ENCODE data around the gene RPL5. TPM values are rescaled to one million over a fixed set of nuclear protein-coding genes. Genes with fewer than 3 reads are reported as not detected.

Gene RPL5
- total RNA-seq, 2 experiments from 2014 or later, result 1,651 to 1,862 TPM

DNA sequence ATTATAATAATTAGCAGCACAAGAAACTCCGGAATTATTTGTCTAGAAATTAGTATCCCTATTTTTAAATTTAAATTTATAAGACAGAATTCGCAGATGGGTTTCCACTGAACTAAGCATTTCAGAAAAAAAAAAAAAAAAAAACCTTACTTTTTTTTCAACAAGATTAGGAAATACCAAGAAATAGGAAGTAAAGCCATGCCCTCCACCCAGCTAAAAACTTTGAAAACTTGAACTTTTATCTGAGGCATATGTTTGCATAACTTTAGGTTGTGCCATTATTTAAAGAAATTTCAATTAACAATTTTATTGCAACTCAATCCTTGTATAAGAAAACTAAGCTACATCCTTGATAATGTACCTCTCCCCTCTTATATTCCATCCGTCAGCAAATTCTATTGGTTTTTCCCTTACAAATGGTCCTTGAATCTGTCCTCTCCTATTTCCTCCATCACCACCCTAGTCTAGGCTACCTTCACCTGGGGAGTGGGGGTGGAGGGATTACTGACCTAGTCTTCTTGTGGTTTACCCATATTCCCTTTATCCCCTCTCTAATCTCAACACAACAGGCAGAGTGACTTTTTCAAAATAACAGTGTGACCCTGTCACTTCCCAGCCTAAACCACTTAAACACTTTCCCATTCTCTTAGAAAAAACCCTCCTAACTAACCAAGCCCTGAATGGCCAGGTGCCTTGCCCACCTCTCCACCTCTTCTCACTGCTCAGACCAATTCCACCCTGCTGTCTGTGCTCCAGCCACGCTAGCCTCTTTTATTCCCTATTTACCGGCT, 45.5 kb upstream of the RPL5 start:
- no peak for TF ChIP-seq EZH2phosphoT487 (IDR thresholded peaks at IDR 0.05; ENCODE audit: borderline replicate concordance, low read depth, low read length)
- TF ChIP-seq, protein P1, sequence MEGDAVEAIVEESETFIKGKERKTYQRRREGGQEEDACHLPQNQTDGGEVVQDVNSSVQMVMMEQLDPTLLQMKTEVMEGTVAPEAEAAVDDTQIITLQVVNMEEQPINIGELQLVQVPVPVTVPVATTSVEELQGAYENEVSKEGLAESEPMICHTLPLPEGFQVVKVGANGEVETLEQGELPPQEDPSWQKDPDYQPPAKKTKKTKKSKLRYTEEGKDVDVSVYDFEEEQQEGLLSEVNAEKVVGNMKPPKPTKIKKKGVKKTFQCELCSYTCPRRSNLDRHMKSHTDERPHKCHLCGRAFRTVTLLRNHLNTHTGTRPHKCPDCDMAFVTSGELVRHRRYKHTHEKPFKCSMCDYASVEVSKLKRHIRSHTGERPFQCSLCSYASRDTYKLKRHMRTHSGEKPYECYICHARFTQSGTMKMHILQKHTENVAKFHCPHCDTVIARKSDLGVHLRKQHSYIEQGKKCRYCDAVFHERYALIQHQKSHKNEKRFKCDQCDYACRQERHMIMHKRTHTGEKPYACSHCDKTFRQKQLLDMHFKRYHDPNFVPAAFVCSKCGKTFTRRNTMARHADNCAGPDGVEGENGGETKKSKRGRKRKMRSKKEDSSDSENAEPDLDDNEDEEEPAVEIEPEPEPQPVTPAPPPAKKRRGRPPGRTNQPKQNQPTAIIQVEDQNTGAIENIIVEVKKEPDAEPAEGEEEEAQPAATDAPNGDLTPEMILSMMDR (conservative IDR thresholded peaks at IDR 0.05; ENCODE audit: low read length), result no peak
- intact Hi-C loops (cut with micrococcal nuclease; ENCODE audit: unreplicated experiment), result loop anchor here (5.0 kb wide), 1 partner anchor 39 kb away; no protein-coding TSS in a partner anchor
- H3K4me1 ChIP-seq (ENCODE audit: insufficient read depth, low read length, poor library complexity, severe bottlenecking), result peaks cover 14% of the 10 kb centered on the region
- peaks cover 15% of the 10 kb centered on the region; the same call in 1 of the 2 replicates for H3K79me2 ChIP-seq (ENCODE audit: insufficient read depth, low read depth, low read length)
- peak overlapping the region; percentile 90; the same call in 1 of the 2 replicates for H2AFZ ChIP-seq (ENCODE audit: low read length)
- no peaks in the 10 kb centered on the region for H3K36me3 ChIP-seq (ENCODE audit: insufficient read depth, low read length)
- POLR2A ChIA-PET, result interaction anchor here (0.7 to 1.2 kb wide), 4 partner anchors 31 to 1687 kb away, joined by 3 to 5 read pairs (median 4); no protein-coding TSS in a partner anchor
- no peaks in the 10 kb centered on the region for H3K9me3 ChIP-seq (ENCODE audit: low read length)
- CTCF ChIA-PET (ENCODE audit: unreplicated experiment), result interaction anchor here (0.5 kb wide), 1 partner anchor 217 kb away, joined by 3 read pairs; no protein-coding TSS in a partner anchor
- BruUV-seq (replicated peaks), result no TSS peak
- H3K9me2 ChIP-seq (ENCODE audit: insufficient read depth, low read length), result no peaks in the 10 kb centered on the region
- H3K4me3 ChIP-seq (ENCODE audit: low read depth, low read length, poor library complexity, severe bottlenecking), result no peak overlapping the region
- peak overlapping the region; percentile 98; the same call in 1 of the 2 replicates for H3K4me2 ChIP-seq (ENCODE audit: low read length)
- DNase-seq (ENCODE audit: low spot score), result no peak
- no peak overlapping the region for H3K27ac ChIP-seq (ENCODE audit: low read depth, low read length, poor library complexity, severe bottlenecking)
- no peaks in the 10 kb centered on the region for H4K20me1 ChIP-seq (ENCODE audit: insufficient read depth, low read length)

DNA sequence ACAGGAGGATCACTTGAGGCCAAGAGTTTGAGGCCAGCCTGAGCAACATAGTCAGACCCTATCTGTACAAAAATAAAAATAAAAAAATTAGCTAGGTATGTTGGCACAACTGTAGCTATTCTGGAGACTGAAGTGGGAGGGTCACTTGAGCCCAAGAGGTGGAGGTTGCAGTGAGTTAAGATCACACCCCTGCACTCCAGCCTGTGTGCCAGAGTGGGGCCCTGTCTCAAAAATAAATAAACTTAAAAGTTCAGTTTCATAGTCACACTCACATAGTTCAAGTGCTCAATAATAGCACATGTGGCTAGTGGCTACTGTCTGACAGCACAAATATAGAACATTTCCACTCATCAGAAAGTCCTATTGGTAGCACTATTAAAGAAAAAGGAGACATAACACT, 41.8 kb upstream of the RPL5 start:
- no TSS peak for BruUV-seq (replicated peaks)
- CTCF ChIA-PET (ENCODE audit: unreplicated experiment), result no interaction called here
- DNase-seq (ENCODE audit: low spot score), result no peak
- Histone ChIP-seq H4K20me1 (ENCODE audit: insufficient read depth, low read length) (no peaks in the 10 kb centered on the region), H3K27ac (ENCODE audit: low read depth, low read length, poor library complexity, severe bottlenecking) (no peak overlapping the region), H2AFZ (ENCODE audit: low read length) (no peak overlapping the region), H3K9me3 (ENCODE audit: low read length) (no peaks in the 10 kb centered on the region), H3K79me2 (ENCODE audit: insufficient read depth, low read depth, low read length) (no peaks in the 10 kb centered on the region), H3K4me1 (ENCODE audit: insufficient read depth, low read length, poor library complexity, severe bottlenecking) (peaks cover 6% of the 10 kb centered on the region), H3K9me2 (ENCODE audit: insufficient read depth, low read length) (no peaks in the 10 kb centered on the region), H3K4me2 (ENCODE audit: low read length) (no peak overlapping the region), H3K4me3 (ENCODE audit: low read depth, low read length, poor library complexity, severe bottlenecking) (no peak overlapping the region), H3K36me3 (ENCODE audit: insufficient read depth, low read length) (no peaks in the 10 kb centered on the region)
- POLR2A ChIA-PET, result interaction anchor here (1.4 kb wide), 1 partner anchor 21 kb away, joined by 3 read pairs; no protein-coding TSS in a partner anchor
- intact Hi-C loops (cut with micrococcal nuclease; ENCODE audit: unreplicated experiment), result no loop called here
- TF ChIP-seq, protein P1 (conservative IDR thresholded peaks at IDR 0.05; ENCODE audit: low read length), result no peak
- no peak for TF ChIP-seq EZH2phosphoT487 (IDR thresholded peaks at IDR 0.05; ENCODE audit: borderline replicate concordance, low read depth, low read length)

DNA sequence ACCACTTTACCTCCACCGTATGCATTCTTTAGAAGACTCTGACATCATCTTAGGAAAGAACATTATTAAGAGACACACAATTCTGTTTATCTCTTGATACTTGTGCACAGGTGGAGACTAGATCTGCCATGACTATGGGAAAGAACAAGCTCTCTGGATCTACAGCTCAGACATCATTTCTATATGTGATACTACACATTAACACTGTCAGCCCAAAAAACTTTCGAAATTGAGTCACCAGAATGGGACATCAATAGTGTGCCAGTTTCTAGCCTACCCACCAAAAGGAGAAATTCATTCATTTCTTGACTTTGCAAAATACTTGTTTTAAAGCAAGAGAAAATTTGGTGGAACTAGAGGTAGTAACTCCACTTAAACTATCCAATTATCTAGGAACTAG, 41.0 kb upstream of the RPL5 start:
- Histone ChIP-seq H3K9me3 (ENCODE audit: low read length) (no peaks in the 10 kb centered on the region), H3K79me2 (ENCODE audit: insufficient read depth, low read depth, low read length) (no peaks in the 10 kb centered on the region), H3K27ac (ENCODE audit: low read depth, low read length, poor library complexity, severe bottlenecking) (no peak overlapping the region), H4K20me1 (ENCODE audit: insufficient read depth, low read length) (no peaks in the 10 kb centered on the region), H3K4me3 (ENCODE audit: low read depth, low read length, poor library complexity, severe bottlenecking) (no peak overlapping the region), H3K4me2 (ENCODE audit: low read length) (no peak overlapping the region), H3K4me1 (ENCODE audit: insufficient read depth, low read length, poor library complexity, severe bottlenecking) (peaks cover under 1% of the 10 kb centered on the region), H2AFZ (ENCODE audit: low read length) (no peak overlapping the region), H3K9me2 (ENCODE audit: insufficient read depth, low read length) (no peaks in the 10 kb centered on the region), H3K36me3 (ENCODE audit: insufficient read depth, low read length) (no peaks in the 10 kb centered on the region)
- TF ChIP-seq, protein P1 (conservative IDR thresholded peaks at IDR 0.05; ENCODE audit: low read length), result no peak
- no peak for TF ChIP-seq EZH2phosphoT487 (IDR thresholded peaks at IDR 0.05; ENCODE audit: borderline replicate concordance, low read depth, low read length)
- DNase-seq (ENCODE audit: low spot score), result no peak
- intact Hi-C loops (cut with micrococcal nuclease; ENCODE audit: unreplicated experiment), result no loop called here
- no TSS peak for BruUV-seq (replicated peaks)
- POLR2A ChIA-PET, result interaction anchor here (0.5 to 1.4 kb wide), 6 partner anchors 10 to 1465 kb away, joined by 3 to 5 read pairs (median 3); no protein-coding TSS in a partner anchor
- CTCF ChIA-PET (ENCODE audit: unreplicated experiment), result interaction anchor here (0.8 kb wide), 1 partner anchor 42 kb away, joined by 3 read pairs; no protein-coding TSS in a partner anchor

All from OCI-LY7 (cell line).